WTC11 (cell line): ENCODE data around the gene UVRAG. TPM values are rescaled to one million over a fixed set of nuclear protein-coding genes. Genes with fewer than 3 reads are reported as not detected.

ENCODE experiments used
- ATAC-seq: fragments of 200-7000 bp; cut with Tn5 transposase; 2 replicates; pipeline ENCODE4 v1.10.0; 2021; ENCODE audit warnings: mild to moderate bottlenecking, moderate library complexity
- CTCF ChIA-PET: fragments of 300-600 bp; sonication (Branson Sonifier 250); formaldehyde crosslinking; loops from one replicate; lab custom pipeline; 2021; ENCODE audit warnings: antibody characterized with exemption; lab: Charles Lee
- POLR2A ChIA-PET: fragments of 350-600 bp; sonication (Branson Sonifier 250); formaldehyde crosslinking; loops from one replicate; lab custom pipeline; 2021; ENCODE audit warnings: antibody characterized with exemption; lab: Charles Lee
- DNase-seq: peaks from one replicate; pipeline ENCODE4 v3.0.0; 2021; ENCODE audit warnings: low spot score
- H3K27ac Mint-ChIP-seq: 2 replicates; pipeline ENCODE4 v1.8.0; 2021; ENCODE audit warnings: mixed read lengths
- H3K27me3 Mint-ChIP-seq: 2 replicates; pipeline ENCODE4 v1.8.0; 2021; ENCODE audit warnings: low read depth, mild to moderate bottlenecking, moderate library complexity, mixed read lengths
- H3K36me3 Mint-ChIP-seq: 2 replicates; pipeline ENCODE4 v1.8.0; 2021; ENCODE audit warnings: mixed read lengths
- H3K4me1 Mint-ChIP-seq: 2 replicates; pipeline ENCODE4 v1.8.0; 2022; ENCODE audit warnings: mixed read lengths
- H3K4me3 Mint-ChIP-seq: 2 replicates; pipeline ENCODE4 v1.8.0; 2021; ENCODE audit warnings: mild to moderate bottlenecking, moderate library complexity, mixed read lengths
- H3K9me3 Mint-ChIP-seq: 2 replicates; pipeline ENCODE4 v1.8.0; 2021; ENCODE audit warnings: mixed read lengths
- AR ChIP-seq: fragments of 250-450 bp; sonication (Bioruptor Pico); IDR thresholded peaks from 2 replicates; pipeline ENCODE4 v1.9.0; 2021; ENCODE audit warnings: mild to moderate bottlenecking
- ELF4 ChIP-seq: sonication (generic); formaldehyde crosslinking; IDR thresholded peaks from 2 replicates; pipeline ENCODE4 v1.8.1; 2022; ENCODE audit warnings: low read depth, mild to moderate bottlenecking, moderate library complexity, missing genetic modification reagents
- ERG ChIP-seq: fragments of 250-450 bp; sonication (Bioruptor Pico); IDR thresholded peaks from 2 replicates; pipeline ENCODE4 v1.8.0; 2021; ENCODE audit warnings: mild to moderate bottlenecking
- IRF1 ChIP-seq: sonication (generic); formaldehyde crosslinking; IDR thresholded peaks from 2 replicates; pipeline ENCODE4 v1.8.0; 2023; ENCODE audit warnings: missing genetic modification reagents
- JAZF1 ChIP-seq: fragments of 250-450 bp; sonication (Bioruptor Pico); IDR thresholded peaks from 2 replicates; pipeline ENCODE4 v1.9.0; 2021; ENCODE audit warnings: moderate library complexity, mild to moderate bottlenecking, inconsistent platforms
- NFE2L1 ChIP-seq: sonication (generic); formaldehyde crosslinking; IDR thresholded peaks from 2 replicates; pipeline ENCODE4 v1.8.1; 2023; ENCODE audit warnings: missing genetic modification reagents
- NR2C2 ChIP-seq: sonication (generic); formaldehyde crosslinking; IDR thresholded peaks from 2 replicates; pipeline ENCODE4 v1.8.0; 2022; ENCODE audit warnings: mild to moderate bottlenecking, missing genetic modification reagents
- NR3C1 ChIP-seq: sonication (generic); formaldehyde crosslinking; conservative IDR thresholded peaks from 2 replicates; pipeline ENCODE4 v1.8.1; 2023; ENCODE audit warnings: low read depth, mild to moderate bottlenecking, missing genetic modification reagents
- PRDM15 ChIP-seq: sonication (generic); formaldehyde crosslinking; IDR thresholded peaks from 2 replicates; pipeline ENCODE4 v1.8.0; 2022; ENCODE audit warnings: missing genetic modification reagents
- PRRX2 ChIP-seq: fragments of 250-450 bp; sonication (Bioruptor Pico); IDR thresholded peaks from 2 replicates; pipeline ENCODE4 v1.8.0; 2021; ENCODE audit warnings: mild to moderate bottlenecking
- RORB ChIP-seq: fragments of 250-450 bp; sonication (Bioruptor Pico); IDR thresholded peaks from 2 replicates; pipeline ENCODE4 v1.9.0; 2021; ENCODE audit warnings: mild to moderate bottlenecking
- TEAD4 ChIP-seq: sonication (generic); formaldehyde crosslinking; IDR thresholded peaks from 2 replicates; pipeline ENCODE4 v1.8.0; 2022; ENCODE audit warnings: mild to moderate bottlenecking, missing genetic modification reagents
- ZMAT4 ChIP-seq: fragments of 250-450 bp; sonication (Bioruptor Pico); IDR thresholded peaks from 2 replicates; pipeline ENCODE4 v1.9.0; 2021; ENCODE audit warnings: mild to moderate bottlenecking
- ZNF219 ChIP-seq: sonication (generic); formaldehyde crosslinking; IDR thresholded peaks from 2 replicates; pipeline ENCODE4 v1.8.0; 2023; ENCODE audit warnings: missing genetic modification reagents, mild to moderate bottlenecking, borderline replicate concordance
- ZNF263 ChIP-seq: sonication (generic); formaldehyde crosslinking; IDR thresholded peaks from 2 replicates; pipeline ENCODE4 v1.8.1; 2022; ENCODE audit warnings: low read depth, mild to moderate bottlenecking, moderate library complexity, missing genetic modification reagents
- ZNF396 ChIP-seq: fragments of 250-450 bp; sonication (Bioruptor Pico); IDR thresholded peaks from 2 replicates; pipeline ENCODE4 v1.8.0; 2021; ENCODE audit warnings: mild to moderate bottlenecking, moderate library complexity, borderline replicate concordance
- ZNF512 ChIP-seq: sonication (generic); formaldehyde crosslinking; IDR thresholded peaks from 2 replicates; pipeline ENCODE4 v1.8.1; 2022; ENCODE audit warnings: missing genetic modification reagents, borderline replicate concordance
- ZNF532 ChIP-seq: fragments of 250-450 bp; sonication (Bioruptor Pico); IDR thresholded peaks from 2 replicates; pipeline ENCODE4 v1.9.0; 2021; ENCODE audit warnings: mild to moderate bottlenecking, borderline replicate concordance
- total RNA-seq: library from RNA; stranded (reverse); gene quantifications from 3 replicates; pipeline ENCODE4 v1.2.3, GENCODE V29; 2021

Gene UVRAG
- total RNA-seq, 1 experiment from 2014 or later: 14.5 TPM

GRCh38 chr11:76185511-76185910, 370.5 kb downstream of the UVRAG start:
- DNase-seq (no peak), ATAC-seq (no peak)
- ChIA-PET POLR2A (no interaction called here), CTCF (interaction anchor here (1.1 to 6.1 kb wide), 5 partner anchors 23 to 512 kb away, joined by 3 to 48 read pairs (median 3); partner anchors contain the start of gene WNT11)
- no peak for TF ChIP-seq IRF1 (CRISPR knock-in tag)
- no peak for TF ChIP-seq NR2C2
- H3K4me3 Mint-ChIP-seq: no peak overlapping the region
- H3K4me1 Mint-ChIP-seq: 0 out of 2 replicates have a peak, but pooled peaks cover 4% of the 10 kb centered on the region
- H3K27ac Mint-ChIP-seq: no peak overlapping the region
- H3K27me3 Mint-ChIP-seq: no peaks in the 10 kb centered on the region
- H3K36me3 Mint-ChIP-seq: no peaks in the 10 kb centered on the region
- H3K9me3 Mint-ChIP-seq: no peaks in the 10 kb centered on the region

- DNase-seq (no peak), ATAC-seq (no peak)
- no peaks in the 10 kb centered on the region for H3K27me3 Mint-ChIP-seq
- POLR2A ChIA-PET: no interaction called here
- no peaks in the 10 kb centered on the region for H3K36me3 Mint-ChIP-seq
- no peak overlapping the region for H3K27ac Mint-ChIP-seq
- H3K4me3 Mint-ChIP-seq: no peak overlapping the region
- 0 out of 2 replicates have a peak, but pooled peaks cover 4% of the 10 kb centered on the region for H3K4me1 Mint-ChIP-seq
- no peaks in the 10 kb centered on the region for H3K9me3 Mint-ChIP-seq
- CTCF ChIA-PET: interaction anchor here (1.2 to 6.1 kb wide), 4 partner anchors 22 to 511 kb away, joined by 3 to 48 read pairs (median 12); partner anchors contain the start of gene WNT11
- TF ChIP-seq RORB (CRISPR knock-in tag) (no peak), JAZF1 (CRISPR knock-in tag) (no peak), PRDM15 (CRISPR knock-in tag) (no peak), PRRX2 (CRISPR knock-in tag) (no peak), ZNF396 (no peak), ZNF263 (CRISPR knock-in tag) (no peak), AR (CRISPR knock-in tag) (no peak), NFE2L1 (no peak), ERG (CRISPR knock-in tag) (no peak), ELF4 (CRISPR knock-in tag) (no peak), NR3C1 (no peak), ZNF532 (CRISPR knock-in tag) (no peak), TEAD4 (no peak), ZNF219 (CRISPR knock-in tag) (no peak), ZNF512 (CRISPR knock-in tag) (no peak), ZMAT4 (CRISPR knock-in tag) (no peak)
These were observed 371.0 kb downstream of the UVRAG start for GRCh38 chr11:76185931-76186401.
